Hematopoietic multipotent progenitor cell treated with erythropoietin and hydrocortisone succinate and interleukin-3 and kit ligand, for 4 days (in vitro differentiated cells): ENCODE results near the gene SNX20.

Experiments
- DNase-seq: peaks from one replicate; pipeline ENCODE4 v3.0.0-alpha.2; 2015

SNX20 gene

DNA sequence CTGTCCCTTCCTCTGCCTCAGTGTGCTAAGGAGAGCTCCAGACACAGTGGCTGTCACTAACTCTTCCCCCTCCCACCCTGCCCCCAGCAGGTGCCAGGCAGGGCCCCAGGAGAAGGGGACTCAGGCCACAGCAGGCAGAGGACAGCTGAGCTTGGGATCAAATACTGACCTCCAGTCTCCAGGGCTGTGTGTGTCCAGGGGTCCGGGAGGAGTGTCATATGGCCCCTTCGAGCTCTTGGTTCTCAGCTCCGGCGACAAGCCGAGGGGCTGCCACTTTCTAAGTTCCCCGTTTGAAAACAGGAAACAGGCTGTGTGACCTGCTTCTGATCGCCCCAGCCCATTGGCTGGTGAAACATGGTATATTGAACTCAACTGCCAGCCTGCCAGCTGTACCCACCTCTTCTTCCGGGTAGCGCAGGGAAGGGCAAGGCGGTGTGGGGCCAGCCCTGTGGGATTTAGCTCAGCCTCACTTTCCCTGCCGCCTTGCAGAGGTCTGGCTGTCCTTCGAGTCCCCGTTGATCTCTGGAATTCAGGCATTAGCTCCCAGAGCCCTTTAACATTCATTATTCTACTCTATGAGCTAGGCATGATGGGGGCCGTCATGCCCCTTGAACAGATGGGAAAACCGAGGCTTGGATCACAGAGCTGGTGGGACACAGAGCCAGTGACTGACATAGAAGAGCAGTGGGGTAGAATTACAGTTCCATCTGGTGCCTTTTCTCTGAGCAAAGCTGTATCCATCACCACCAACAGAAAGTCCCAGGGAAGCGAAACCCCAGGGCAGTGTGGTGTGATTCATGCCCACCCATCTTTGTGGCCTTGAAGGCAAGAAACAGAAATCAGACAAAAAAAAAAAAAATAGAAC lies at the start of gene SNX20:
Gene SNX20, minus strand, starts transcription at position 292 of the 865 bp plus-strand sequence. CDS start 3,786 bp downstream, outside the sequence.
- peak; percentile 94 for DNase-seq

GRCh38 chr16:50724306-50724705 lies 43.2 kb upstream of the SNX20 start:
- DNase-seq = no peak

GRCh38 chr16:50722960-50723359 lies 41.8 kb upstream of the SNX20 start:
- DNase-seq = no peak

DNA sequence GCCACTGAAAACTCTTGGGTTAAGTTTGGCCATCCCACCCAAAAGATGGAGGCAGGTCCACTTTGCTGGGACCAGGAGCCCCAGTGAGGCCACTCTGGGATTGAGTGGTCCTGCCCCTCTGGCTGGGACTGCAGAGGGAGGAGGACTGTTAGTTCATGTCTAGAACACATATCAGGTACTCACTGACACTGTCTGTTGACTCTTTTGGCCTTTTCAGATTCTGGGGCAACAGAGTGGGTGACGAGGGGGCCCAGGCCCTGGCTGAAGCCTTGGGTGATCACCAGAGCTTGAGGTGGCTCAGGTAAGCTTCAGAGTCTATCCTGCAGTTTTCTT lies 41.3 kb upstream of the SNX20 start:
- DNase-seq = no peak

GRCh38 chr16:50721549-50722404 lies 40.7 kb upstream of the SNX20 start:
- peak; percentile 51 for DNase-seq

- DNase-seq = peak; percentile 73
Measured at GRCh38 chr16:50719401-50720337, 38.6 kb upstream of the SNX20 start.

GRCh38 chr16:50718761-50719400 lies 37.8 kb upstream of the SNX20 start:
- DNase-seq = no peak

GRCh38 chr16:50718061-50718760 lies 37.1 kb upstream of the SNX20 start:
- no peak for DNase-seq

DNA sequence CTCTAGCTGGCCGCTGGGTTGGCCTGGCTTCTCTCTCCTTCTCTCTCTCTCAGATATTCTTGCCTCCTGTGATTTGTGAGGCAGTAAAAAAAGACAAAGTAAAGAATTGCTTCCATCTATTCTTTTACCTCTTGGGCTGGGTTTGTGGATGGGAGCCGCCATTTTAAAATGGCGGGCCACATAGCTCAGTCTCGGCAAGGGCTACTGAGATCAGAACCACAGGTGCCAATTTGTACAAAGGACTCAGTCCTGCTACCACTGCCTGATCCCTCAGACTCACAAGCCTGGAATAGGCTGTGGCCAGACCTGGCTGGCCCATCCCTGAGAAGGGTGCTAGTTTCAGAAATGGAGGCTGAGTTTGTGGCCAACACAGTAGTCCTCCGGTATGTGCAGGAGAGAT lies 36.4 kb upstream of the SNX20 start:
- DNase-seq = no peak

- no peak for DNase-seq
Measured at GRCh38 chr16:50717091-50717490, 36.0 kb upstream of the SNX20 start.

GRCh38 chr16:50712956-50713355 lies 31.8 kb upstream of the SNX20 start:
- DNase-seq = no peak

DNA sequence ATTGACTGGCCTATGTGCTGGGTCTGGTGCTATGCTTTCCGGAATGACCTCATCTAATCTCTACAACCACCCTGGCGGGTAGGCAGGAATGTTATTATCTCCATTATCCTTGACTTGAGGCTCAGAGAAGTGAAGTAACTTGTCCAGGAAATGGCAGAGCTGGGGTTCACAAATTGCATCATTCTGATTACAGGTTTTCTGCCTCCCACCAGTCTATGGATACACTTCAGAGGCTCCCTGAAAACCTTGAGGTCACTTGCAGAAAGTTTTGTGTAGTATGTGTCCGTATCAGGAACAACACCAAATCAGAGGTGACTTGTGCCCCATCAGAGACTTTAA lies 31.4 kb upstream of the SNX20 start:
- DNase-seq = peak; percentile 41

- DNase-seq = no peak
Measured at GRCh38 chr16:50711862-50712559, 30.9 kb upstream of the SNX20 start.

GRCh38 chr16:50711040-50711439 lies 29.9 kb upstream of the SNX20 start:
- no peak for DNase-seq

DNA sequence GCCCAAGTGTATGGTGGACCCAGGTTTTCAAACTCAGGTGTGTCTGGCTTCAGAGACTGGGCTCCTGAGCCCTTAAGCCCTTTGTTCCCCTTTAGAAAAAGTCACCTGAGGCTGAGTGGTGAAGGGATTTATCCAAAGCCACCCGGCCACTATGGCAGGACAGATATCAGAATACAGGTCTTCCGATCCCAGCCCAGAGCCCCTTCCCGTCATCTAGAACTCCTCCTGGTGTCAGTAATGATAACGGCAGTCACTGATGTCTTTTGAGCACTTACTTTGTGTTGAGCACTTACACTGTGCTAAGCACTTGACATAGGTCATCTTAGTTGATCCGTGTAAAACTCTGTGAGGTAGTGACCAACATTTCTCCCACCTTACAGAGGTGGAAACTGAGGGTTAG lies 28.9 kb upstream of the SNX20 start:
- DNase-seq = no peak

GRCh38 chr16:50709061-50709684 lies 28.1 kb upstream of the SNX20 start:
- DNase-seq = peak; percentile 87

DNA sequence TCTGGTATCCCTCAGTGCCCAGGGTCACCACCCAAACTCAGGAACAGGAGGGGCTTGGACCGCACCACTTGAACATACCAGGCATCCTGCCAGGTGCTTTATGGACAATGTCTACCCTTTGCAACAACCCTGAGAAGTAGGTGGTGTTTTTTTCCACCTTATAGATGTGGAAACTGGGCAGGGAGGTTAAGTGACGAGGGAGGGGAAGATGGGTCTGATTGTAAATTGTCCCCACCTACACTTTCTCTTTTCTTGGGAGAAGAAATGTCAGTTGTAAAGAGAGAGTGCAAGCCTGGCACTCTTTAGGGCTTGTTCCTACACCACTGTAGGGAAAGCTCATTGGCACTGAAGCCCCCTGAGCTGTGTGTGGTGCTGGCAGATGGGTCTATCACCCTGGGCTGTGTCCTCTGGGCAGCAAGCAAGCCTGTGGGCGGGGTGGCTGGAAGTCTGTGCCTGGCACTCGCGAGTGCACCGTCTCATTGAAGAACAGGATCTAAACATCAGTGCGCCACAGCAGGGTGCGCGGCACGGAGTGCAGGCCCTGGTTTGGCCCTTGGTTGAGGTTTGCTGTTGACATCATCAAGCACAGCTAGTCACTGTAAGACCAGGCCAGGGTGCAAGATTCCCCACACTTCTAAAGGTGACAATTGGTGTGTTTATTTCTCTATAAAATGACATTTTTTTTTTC lies 27.4 kb upstream of the SNX20 start:
- DNase-seq = no peak

DNA sequence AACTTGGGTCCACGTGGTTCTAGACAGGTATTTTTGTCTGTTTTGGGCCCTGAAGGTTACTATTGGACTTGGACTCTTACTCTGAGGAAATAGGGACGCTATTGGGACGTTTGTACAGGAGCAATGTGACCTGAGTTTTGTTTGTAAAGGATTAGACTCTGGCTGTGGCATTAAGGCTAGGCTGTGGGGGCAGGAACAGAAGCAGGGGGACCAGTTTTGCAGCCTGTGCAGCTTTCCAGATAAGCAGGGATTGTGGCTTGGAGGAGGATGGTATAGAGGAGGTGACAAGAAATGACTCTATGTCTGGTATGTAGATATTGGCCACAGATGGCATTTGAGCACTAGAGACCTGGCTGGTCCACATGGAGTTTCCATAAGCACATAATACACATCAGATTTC lies 25.1 kb upstream of the SNX20 start:
- peak; percentile 45 for DNase-seq

DNA sequence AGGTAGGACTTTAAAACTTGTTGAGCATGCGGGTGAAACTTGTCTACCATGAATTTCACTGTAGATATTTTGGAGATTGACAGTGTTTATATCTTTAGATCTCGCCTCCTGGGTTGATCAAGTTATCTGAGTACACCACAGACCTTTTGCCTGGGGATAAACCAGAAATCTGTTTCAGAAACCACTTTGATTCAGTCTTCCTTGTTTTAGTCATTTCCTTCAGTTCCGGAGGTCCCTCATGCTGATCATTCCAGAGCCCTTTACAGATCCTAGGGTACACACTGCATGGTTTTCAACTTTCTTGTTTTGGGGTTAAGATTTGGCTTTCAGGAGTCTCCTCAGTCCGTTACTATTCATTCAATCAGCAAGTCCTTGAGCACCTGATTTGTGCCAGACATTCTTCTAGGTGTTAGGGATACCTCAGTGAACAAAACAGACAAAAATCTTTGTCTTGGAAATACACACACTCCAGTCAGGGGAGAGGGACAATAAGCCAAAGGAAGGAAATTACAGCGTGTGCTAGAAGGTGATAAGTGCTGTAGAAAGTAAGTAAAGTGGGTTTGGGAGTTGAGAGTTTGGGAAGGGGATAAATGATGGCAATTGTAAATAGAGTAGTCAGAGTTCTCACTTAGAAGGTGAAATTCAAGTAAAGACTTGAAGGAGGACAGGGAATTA lies 24.5 kb upstream of the SNX20 start:
- no peak for DNase-seq

DNA sequence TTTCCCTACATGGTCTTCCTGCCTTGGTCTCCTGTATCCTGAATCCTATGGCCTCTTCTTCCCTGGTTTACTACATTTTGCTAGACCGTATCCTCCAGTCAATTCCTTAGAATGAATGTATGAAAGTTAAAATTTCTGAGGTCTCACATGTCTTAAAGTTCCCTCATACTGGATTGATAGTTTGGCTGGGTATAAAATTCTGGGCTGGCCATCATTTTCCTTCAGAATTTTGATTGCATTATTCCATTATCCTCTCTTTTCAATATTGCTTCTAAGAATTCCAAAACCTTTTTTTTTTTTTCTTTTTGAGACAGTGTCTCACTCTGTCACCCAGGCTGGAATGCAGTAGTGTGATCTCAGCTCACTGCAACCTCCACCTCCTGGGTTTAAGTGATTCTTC lies 23.1 kb upstream of the SNX20 start:
- DNase-seq = no peak
